ENCODE data around the gene ARHGEF1.
"Not testable (repeated sequence)": the region's sequence is repeated elsewhere in the genome, so short reads cannot be mapped to it uniquely, and the experiment has no call there.

The ARHGEF1 gene

GRCh38 chr19:41934849-41935374 is 51.9 kb downstream of the ARHGEF1 start:
- no peak overlapping the region for H3K27ac ChIP-seq
- peak; percentile 97 for TF ChIP-seq CTCF (IDR thresholded peaks at IDR 0.05; ENCODE audit: low read depth, low read length, missing control alignments)
- in situ Hi-C loops (cut with HindIII; ENCODE audit: low pct_ligation_motif_present, low sequenced_read_pairs), result no loop called here
- peaks cover 59% of the 10 kb centered on the region for H3K27me3 ChIP-seq (replicated peaks)
- H3K4me3 ChIP-seq (ENCODE audit: low read depth, low read length), result no peak overlapping the region
- DNase-seq, result peak; percentile 28
- H3K36me3 ChIP-seq (replicated peaks), result no peaks in the 10 kb centered on the region

GRCh38 chr19:41935760-41936415 is 52.9 kb downstream of the ARHGEF1 start:
- no peak for DNase-seq
- Histone ChIP-seq H3K36me3 (replicated peaks) (no peaks in the 10 kb centered on the region), H3K27me3 (replicated peaks) (peaks cover 49% of the 10 kb centered on the region), H3K4me3 (ENCODE audit: low read depth, low read length) (no peak overlapping the region), H3K27ac (no peak overlapping the region)
- in situ Hi-C loops (cut with HindIII; ENCODE audit: low pct_ligation_motif_present, low sequenced_read_pairs), result no loop called here
- TF ChIP-seq CTCF (IDR thresholded peaks at IDR 0.05; ENCODE audit: low read depth, low read length, missing control alignments), result no peak

GRCh38 chr19:41936416-41936850 is 53.4 kb downstream of the ARHGEF1 start:
- Histone ChIP-seq H3K36me3 (replicated peaks) (no peaks in the 10 kb centered on the region), H3K27me3 (replicated peaks) (peaks cover 43% of the 10 kb centered on the region), H3K27ac (no peak overlapping the region), H3K4me3 (ENCODE audit: low read depth, low read length) (no peak overlapping the region)
- no peak for TF ChIP-seq CTCF (IDR thresholded peaks at IDR 0.05; ENCODE audit: low read depth, low read length, missing control alignments)
- in situ Hi-C loops (cut with HindIII; ENCODE audit: low pct_ligation_motif_present, low sequenced_read_pairs), result no loop called here
- DNase-seq, result no peak

- Histone ChIP-seq H3K36me3 (replicated peaks) (no peaks in the 10 kb centered on the region), H3K4me3 (ENCODE audit: low read depth, low read length) (no peak overlapping the region), H3K27me3 (replicated peaks) (peaks cover 38% of the 10 kb centered on the region), H3K27ac (no peak overlapping the region)
- no peak for TF ChIP-seq CTCF (IDR thresholded peaks at IDR 0.05; ENCODE audit: low read depth, low read length, missing control alignments)
- DNase-seq, result no peak
- in situ Hi-C loops (cut with HindIII; ENCODE audit: low pct_ligation_motif_present, low sequenced_read_pairs), result no loop called here
These were observed 54.0 kb downstream of the ARHGEF1 start for GRCh38 chr19:41936961-41937360.

- in situ Hi-C loops (cut with HindIII; ENCODE audit: low pct_ligation_motif_present, low sequenced_read_pairs), result no loop called here
- Histone ChIP-seq H3K4me3 (ENCODE audit: low read depth, low read length) (no peak overlapping the region), H3K27me3 (replicated peaks) (peaks cover 31% of the 10 kb centered on the region), H3K36me3 (replicated peaks) (no peaks in the 10 kb centered on the region), H3K27ac (no peak overlapping the region)
- no peak for DNase-seq
- no peak for TF ChIP-seq CTCF (IDR thresholded peaks at IDR 0.05; ENCODE audit: low read depth, low read length, missing control alignments)
These were observed 54.8 kb downstream of the ARHGEF1 start for GRCh38 chr19:41937525-41938468.

GRCh38 chr19:41939209-41939608 is 56.2 kb downstream of the ARHGEF1 start:
- in situ Hi-C loops (cut with HindIII; ENCODE audit: low pct_ligation_motif_present, low sequenced_read_pairs); DNase-seq; H3K4me3 ChIP-seq (ENCODE audit: low read depth, low read length); H3K27ac ChIP-seq; H3K36me3 ChIP-seq (replicated peaks): not testable (repeated sequence)
- peaks cover 19% of the 10 kb centered on the region for H3K27me3 ChIP-seq (replicated peaks)

Measured in brain microvascular endothelial cell (primary cell).